HG03342 (cell line): ENCODE measurements around the gene GALNT5.
"Not testable (repeated sequence)": the region's sequence is repeated elsewhere in the genome, so short reads cannot be mapped to it uniquely, and the experiment has no call there.

Experiments
- ATAC-seq: cut with Tn5 transposase; IDR thresholded peaks from one replicate; pipeline ENCODE4 v1.9.1; 2021; ENCODE audit warnings: mild to moderate bottlenecking, moderate library complexity; ENCODE audit not compliant: unreplicated experiment

The GALNT5 gene

DNA sequence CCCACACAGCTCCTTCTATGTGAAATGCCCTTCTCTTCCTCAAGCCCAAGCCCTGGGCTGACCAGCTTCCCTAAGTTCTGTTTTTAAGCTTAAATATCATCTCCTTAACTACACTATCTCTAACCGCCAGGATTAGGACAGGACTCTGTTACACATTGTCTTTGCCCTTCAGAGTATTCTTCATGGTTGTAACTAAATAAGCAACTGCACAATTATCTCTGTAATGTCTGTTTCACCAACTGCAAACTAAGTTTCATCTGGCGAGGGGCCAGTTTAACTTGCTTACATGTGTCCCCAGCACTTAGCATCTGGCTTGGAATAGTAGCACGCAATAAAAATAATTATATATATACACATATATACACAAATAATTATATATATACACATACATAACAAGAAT, 69.2 kb downstream of the GALNT5 start:
- no peak for ATAC-seq

- peak; percentile 21 for ATAC-seq
These were observed 69.7 kb downstream of the GALNT5 start for GRCh38 chr2:157327200-157327599.

DNA sequence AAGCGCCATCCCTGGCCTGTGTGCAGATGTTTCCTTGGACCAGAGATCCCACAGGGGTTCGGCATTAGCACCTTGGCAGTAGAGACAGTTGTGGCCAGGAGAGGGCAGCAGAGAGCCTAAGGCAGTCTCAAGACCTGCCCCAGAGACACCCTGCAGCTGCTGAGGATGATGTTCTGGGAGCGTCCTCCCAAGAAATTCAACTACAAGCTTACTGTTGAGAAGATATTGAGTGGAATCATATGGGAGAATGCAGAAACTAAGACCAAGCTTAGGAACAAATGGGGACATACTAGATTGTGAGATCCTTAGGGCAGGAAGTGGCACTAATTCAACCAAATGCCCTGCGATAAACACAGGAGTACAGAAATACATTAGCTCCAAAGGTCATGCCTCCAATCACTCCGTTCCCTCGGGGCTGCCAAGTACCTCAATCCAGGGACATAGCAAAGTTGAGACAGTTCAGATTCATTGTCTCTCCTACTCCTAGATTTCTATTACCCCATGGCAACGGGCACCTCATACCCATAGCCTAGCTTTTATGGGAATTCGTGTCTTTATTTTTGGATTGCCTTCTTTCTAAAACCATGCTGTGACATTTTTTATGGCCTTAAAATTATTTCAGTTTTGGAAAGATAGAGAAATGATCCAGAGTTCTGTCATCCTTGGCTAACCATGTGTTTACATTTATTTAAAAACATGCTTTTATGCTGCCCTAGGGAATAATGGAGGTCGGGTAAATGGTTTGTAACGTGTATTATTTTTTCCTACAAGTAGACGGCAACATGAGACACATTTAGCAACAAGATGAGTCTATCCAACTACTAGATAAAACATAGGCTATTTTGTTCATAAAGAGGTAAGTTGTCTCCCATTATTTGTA, 70.4 kb downstream of the GALNT5 start:
- peak; percentile 99 for ATAC-seq

DNA sequence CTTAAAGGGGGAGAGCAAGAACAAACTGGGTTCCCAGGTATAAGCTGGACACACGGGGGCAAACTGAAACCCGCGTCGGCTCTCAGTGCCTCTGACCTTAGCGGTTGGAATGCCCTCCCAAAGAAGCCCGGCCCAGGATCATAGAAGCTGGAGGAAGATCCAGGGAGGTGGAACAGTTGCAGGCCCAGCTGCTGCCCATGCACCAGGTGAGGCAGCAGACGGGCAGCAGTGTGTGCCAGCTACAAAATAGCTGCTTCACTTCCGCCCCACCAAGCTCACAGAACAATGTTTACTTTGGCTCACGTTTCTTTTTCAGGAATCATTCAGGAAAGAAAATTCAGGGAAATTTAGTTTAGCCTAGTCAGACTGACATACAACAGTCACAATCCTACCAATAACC, 72.0 kb downstream of the GALNT5 start:
- ATAC-seq = no peak

DNA sequence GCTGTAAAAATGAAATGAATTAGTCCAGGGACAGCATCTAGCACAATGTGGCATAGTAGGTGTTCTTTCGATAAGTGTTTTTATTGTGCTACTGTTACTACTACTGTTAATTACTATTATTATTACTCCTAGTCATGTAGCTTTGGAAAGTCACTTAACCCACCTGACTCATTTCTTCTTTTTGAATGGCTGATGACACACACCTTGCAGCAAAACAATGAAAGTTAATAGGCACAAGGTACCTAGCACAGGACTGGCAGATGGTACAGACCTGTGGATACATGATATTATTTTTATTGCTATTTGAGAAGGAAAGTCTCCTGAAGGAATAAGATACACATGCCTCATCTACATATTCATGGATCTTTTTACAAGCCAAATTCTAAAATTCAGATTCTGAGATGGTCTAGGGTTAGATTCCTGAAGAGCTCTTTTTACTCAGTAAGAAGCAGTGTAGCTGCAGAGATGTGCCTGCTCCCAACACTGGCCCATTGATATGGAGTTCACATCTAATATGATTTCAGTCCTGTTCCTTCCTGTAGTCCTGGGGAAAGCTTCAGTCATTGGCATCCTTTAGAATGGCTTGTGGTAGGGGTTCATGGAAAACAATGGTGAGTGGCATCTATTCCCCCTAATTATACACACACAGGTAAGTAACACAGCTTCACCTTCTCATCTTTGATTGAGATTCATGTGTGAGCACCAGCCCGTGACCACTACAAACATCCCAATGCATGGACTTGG, 76.0 kb downstream of the GALNT5 start:
- no peak for ATAC-seq

DNA sequence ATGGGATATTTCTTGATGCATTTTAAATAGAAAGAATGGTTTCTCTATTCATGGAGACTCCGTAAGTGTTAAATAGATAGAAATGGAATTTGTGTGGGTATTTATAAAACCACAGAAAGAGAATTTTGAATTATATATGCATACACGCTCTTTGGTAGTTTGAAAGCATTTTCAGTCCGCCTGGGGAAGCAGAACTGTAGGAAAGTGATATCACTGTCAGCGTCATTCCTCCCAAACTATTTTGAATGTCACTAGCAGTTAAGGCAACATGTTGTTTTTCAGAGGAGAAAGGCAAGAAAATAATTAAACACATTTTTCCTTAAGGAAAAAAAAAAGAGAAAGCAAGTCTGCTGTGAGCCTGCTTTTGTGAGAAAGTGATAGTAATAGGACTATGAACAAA, 76.8 kb downstream of the GALNT5 start:
- no peak for ATAC-seq

- ATAC-seq = no peak
These were observed 77.3 kb downstream of the GALNT5 start for GRCh38 chr2:157334797-157335196.

DNA sequence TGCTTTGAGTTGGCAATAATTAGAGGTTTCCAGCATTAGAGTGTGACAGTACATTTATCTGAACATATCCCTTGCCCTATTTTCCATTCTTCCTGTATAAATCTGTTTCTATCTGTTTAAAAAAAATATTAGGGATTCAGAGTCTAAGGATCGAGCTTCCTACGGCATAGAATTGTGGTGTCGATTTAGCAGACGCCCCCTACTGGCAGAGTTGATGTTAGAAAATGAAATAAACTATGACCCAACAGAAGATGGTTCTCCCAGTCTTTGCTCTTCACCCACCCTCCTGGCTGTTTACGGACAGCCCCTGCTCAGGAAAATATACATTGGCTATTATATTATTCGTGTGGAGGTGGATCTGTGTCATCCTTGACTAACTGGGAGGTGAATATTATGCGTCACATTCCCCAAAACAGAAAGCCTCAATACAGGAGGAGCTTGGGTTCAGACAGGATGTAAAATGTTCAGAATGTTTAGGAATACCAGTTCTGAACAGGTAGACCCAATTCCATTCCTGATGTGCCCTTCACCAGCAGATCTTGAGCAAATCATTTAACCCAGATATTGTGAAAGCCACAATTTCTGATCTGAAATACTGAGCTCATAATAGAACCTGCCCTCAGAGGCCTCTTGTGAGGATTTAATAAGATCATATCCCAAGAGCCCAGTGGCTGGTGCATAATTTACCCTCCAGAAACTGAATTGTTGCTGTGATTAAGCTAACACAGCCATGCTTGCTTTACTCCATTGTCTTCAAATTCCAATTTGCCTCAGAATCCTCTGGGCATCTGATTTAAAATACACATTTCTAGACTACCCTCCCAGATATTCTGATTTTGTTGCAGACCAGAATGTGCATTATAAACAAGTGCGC, 78.9 kb downstream of the GALNT5 start:
- peak; percentile 62 for ATAC-seq

- ATAC-seq = no peak
These were observed 80.5 kb downstream of the GALNT5 start for GRCh38 chr2:157337978-157338377.

GRCh38 chr2:157339965-157340655, 82.6 kb downstream of the GALNT5 start:
- ATAC-seq = no peak

GRCh38 chr2:157341381-157341780, 83.9 kb downstream of the GALNT5 start:
- not testable (repeated sequence) for ATAC-seq

DNA sequence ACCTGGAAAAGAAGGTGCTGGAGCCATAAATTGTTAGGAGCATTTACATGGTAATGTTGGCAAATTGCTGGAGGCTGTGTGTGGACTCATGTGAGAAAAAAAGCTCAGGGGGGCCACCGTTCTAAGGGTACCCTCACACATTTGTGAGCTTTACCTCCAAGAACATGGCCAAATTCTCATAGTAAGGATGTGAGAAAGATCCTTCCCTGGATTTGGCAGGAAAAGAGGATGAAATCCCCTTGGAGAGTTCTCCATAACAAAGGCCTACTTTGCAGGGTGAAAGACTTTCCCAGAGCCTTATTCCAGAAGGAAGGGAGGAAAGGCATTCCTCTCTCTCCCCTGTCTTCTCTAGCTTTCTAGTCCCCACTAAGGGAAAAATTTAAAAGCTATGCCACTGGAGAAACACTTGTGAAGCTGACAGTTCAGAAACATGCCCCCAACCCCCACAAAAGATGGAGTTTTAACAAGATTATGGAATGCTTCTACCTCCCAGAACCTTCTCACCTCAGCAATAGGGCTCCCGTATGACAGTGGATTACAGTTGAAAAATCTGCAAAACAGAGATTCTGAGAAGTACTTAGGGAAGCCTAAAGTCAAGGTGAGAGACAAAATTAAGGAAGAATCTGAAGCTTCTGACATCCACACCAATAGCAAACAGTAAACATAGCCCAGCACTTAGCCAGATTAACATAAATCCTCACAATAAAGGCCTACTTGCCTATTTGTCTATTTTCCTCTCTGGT, 88.3 kb downstream of the GALNT5 start:
- no peak for ATAC-seq

GRCh38 chr2:157348291-157348921, 90.9 kb downstream of the GALNT5 start:
- ATAC-seq = no peak

- no peak for ATAC-seq
These were observed 92.5 kb downstream of the GALNT5 start for GRCh38 chr2:157349949-157350515.

DNA sequence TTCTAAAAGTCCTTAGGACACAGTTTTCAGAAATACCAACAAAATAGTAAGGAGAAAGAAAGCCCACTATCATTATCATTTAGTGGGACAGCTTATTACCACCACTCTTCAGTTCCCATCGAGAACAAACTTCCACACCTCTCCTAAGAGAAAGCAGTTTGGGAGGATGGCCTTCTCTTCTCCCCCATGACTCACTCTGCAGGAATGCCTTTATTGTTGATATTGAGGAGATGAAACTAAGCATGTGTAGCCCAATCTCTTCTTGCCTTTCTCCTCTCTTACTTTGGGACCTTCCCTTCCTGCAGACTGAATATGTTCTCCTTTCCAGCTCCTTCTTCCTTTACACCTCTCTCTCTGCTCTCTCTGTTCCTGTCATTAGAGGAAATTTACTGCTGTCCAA, 98.1 kb downstream of the GALNT5 start:
- no peak for ATAC-seq

- ATAC-seq = peak; percentile 52
These were observed 102.1 kb downstream of the GALNT5 start for GRCh38 chr2:157359628-157360027.

DNA sequence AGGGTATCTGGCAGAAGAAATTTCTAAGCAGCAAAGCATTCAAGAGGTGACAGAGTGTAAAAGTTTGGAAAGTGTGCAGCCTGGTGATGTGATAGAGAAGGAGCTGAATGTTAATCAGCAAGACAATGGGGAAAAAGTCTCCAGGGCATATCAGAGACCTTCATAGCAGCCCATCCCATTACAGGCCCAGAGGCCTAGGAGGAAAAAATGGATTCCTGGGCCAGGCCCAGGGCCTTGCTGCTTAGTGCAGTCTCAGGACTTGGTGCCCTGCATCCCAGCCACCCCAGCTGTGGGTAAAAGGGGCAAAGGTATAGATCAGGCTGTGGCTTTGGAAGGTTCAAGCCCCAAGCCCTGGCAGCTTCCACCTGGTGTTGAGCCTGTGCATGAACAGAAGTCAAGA, 104.0 kb downstream of the GALNT5 start:
- ATAC-seq = no peak

- no peak for ATAC-seq
These were observed 105.1 kb downstream of the GALNT5 start for GRCh38 chr2:157362627-157363026.

DNA sequence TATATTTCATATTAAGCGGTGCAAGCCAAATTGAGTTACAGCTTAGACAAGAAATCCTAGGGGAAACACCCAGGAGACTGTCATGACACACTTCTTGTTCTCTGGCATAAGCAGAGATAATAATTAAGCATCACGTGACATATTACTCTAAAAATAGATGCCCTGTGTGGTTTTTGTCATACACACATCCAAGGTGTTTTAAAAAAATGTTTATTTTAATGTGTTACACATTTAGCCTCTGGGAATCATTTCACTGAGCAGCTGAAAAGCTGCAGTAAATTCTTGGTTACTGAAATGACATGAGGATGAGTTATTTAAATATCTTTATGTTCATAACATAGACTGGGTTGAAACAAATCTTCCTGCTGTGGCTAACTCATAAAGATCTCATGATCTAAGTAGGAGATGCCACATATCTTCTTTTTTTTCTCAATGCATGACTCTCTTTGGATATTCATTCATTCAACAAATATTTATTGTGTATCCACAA, 106.2 kb downstream of the GALNT5 start:
- peak; percentile 53 for ATAC-seq
